IMR-90 (cell line): Measurements from ENCODE around the gene ASTN2.

Source experiments
- BHLHE40 ChIP-seq: fragments of 150-350 bp; IDR thresholded peaks from 2 replicates; pipeline ENCODE4 v1.6.1; 2016; ENCODE audit warnings: mild to moderate bottlenecking, low read depth, low read length
- CEBPB ChIP-seq: IDR thresholded peaks from 2 replicates; pipeline ENCODE4 v1.6.1; 2012; ENCODE audit warnings: low read depth, low read length, improper control_type of control experiment
- CHD1 ChIP-seq: IDR thresholded peaks from 2 replicates; pipeline ENCODE4 v1.6.1; 2012; ENCODE audit warnings: low read depth, low read length, improper control_type of control experiment
- CTCF ChIP-seq: conservative IDR thresholded peaks from 2 replicates; pipeline ENCODE4 v1.5.1; 2012; ENCODE audit warnings: mild to moderate bottlenecking, low read depth, low read length, improper control_type of control experiment
- ELK1 ChIP-seq: fragments of 150-350 bp; IDR thresholded peaks from 2 replicates; pipeline ENCODE4 v1.6.1; 2016; ENCODE audit warnings: low read depth, mild to moderate bottlenecking, low read length, moderate library complexity, borderline replicate concordance
- MAZ ChIP-seq: IDR thresholded peaks from 2 replicates; pipeline ENCODE4 v1.6.1; 2012; ENCODE audit warnings: low read depth, mild to moderate bottlenecking, low read length, improper control_type of control experiment, moderate library complexity, borderline replicate concordance
- MXI1 ChIP-seq: IDR thresholded peaks from 2 replicates; pipeline ENCODE4 v1.6.1; 2012; ENCODE audit warnings: low read depth, mild to moderate bottlenecking, low read length, moderate library complexity, borderline replicate concordance
- POLR2A ChIP-seq: IDR thresholded peaks from 2 replicates; pipeline ENCODE4 v1.6.1; 2012; ENCODE audit warnings: mild to moderate bottlenecking, low read depth, low read length
- RCOR1 ChIP-seq: IDR thresholded peaks from 2 replicates; pipeline ENCODE4 v1.6.1; 2012; ENCODE audit warnings: mild to moderate bottlenecking, low read length, improper control_type of control experiment; ENCODE audit not compliant: insufficient replicate concordance
- RFX5 ChIP-seq: IDR thresholded peaks from 2 replicates; pipeline ENCODE4 v1.8.0; 2012; ENCODE audit warnings: low read depth, mild to moderate bottlenecking, low read length, moderate library complexity
- SMC3 ChIP-seq: fragments of 150-350 bp; IDR thresholded peaks from 2 replicates; pipeline ENCODE4 v1.6.1; 2016; ENCODE audit warnings: low read depth, mild to moderate bottlenecking, antibody characterized with exemption, low read length, moderate library complexity
- USF2 ChIP-seq: fragments of 150-350 bp; IDR thresholded peaks from 2 replicates; pipeline ENCODE4 v1.6.1; 2017; ENCODE audit warnings: mild to moderate bottlenecking, antibody characterized with exemption, low read length, low read depth

GRCh38 chr9:116452227-116452626, 962.6 kb downstream of the ASTN2 start:
- TF ChIP-seq CTCF (no peak), MXI1 (no peak), USF2 (no peak), RFX5 (no peak), POLR2A (no peak), SMC3 (no peak), MAZ (no peak), CEBPB (no peak), CHD1 (no peak), BHLHE40 (no peak), RCOR1 (no peak), ELK1 (no peak)
